ENCODE measurements around the gene KIF26B. TPM values are rescaled to one million over a fixed set of nuclear protein-coding genes. Genes with fewer than 3 reads are reported as not detected.

Gene KIF26B
- total and polyA plus RNA-seq, 2 of the 4 experiments (the other 2 are of a cell fraction), result 0.53 to 0.54 TPM

DNA sequence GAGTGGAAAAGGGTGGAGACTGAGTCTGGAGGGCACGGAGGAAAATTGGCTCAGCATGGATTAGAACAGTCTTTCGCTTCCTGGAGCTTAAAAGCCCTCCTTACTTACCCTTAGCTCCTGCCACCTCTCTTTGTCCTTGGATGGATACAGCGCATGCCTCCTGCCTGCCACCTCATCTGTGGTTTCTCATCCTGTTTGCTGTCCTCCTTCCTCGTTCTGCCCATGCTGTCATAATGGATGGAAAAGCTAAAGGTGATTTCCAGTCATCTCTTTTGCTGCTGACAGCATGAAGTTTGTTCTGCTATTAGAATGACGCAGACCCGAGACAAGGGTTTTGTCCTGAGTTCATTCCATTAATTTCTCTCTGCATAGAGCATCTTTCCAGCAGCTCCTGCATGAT, 425.9 kb downstream of the KIF26B start:
- H3K4me2 ChIP-seq (ENCODE audit: low read depth, low read length), result no peak overlapping the region
- no peak overlapping the region for H3K4me3 ChIP-seq (ENCODE audit: insufficient read depth, low read depth, low read length)
- H3K27ac ChIP-seq (ENCODE audit: insufficient read depth, low read length), result no peak overlapping the region
- dilution Hi-C loops (cut with HindIII; ENCODE audit: low sequenced_read_pairs, unreplicated experiment) (no loop called here), in situ Hi-C loops (cut with MboI; ENCODE audit: low sequenced_read_pairs) (no loop called here), intact Hi-C loops (cut with micrococcal nuclease) (no loop called here)
- peaks cover 8% of the 10 kb centered on the region for H3K27me3 ChIP-seq (ENCODE audit: control insufficient read depth, insufficient read depth, low read length)
- no peak overlapping the region for H4K5ac ChIP-seq (ENCODE audit: low read depth, low read length)
- no peak overlapping the region for H2BK120ac ChIP-seq (ENCODE audit: low read depth, low read length)
- H2BK20ac ChIP-seq (ENCODE audit: low read depth, low read length), result no peak overlapping the region
- H3K36me3 ChIP-seq (ENCODE audit: control insufficient read depth, insufficient read depth, low read length), result 0 out of 2 replicates have a peak, but pooled peaks cover 1% of the 10 kb centered on the region
- H2BK15ac ChIP-seq (ENCODE audit: low read depth, low read length), result no peak overlapping the region; the same call in 2 of the 3 replicates
- no peak overlapping the region for H3K23ac ChIP-seq (ENCODE audit: low read depth, low read length)
- TF ChIP-seq USF2 (IDR thresholded peaks at IDR 0.05; ENCODE audit: low read depth, low read length) (no peak), MAFK (IDR thresholded peaks at IDR 0.05; ENCODE audit: low read depth, low read length) (no peak), RFX5 (IDR thresholded peaks at IDR 0.05; ENCODE audit: low read depth, low read length) (no peak), MXI1 (IDR thresholded peaks at IDR 0.05; ENCODE audit: borderline replicate concordance, low read depth, low read length) (no peak), RCOR1 (IDR thresholded peaks at IDR 0.05; ENCODE audit: insufficient replicate concordance, low read length) (no peak), POLR2A (IDR thresholded peaks at IDR 0.05; ENCODE audit: low read depth, low read length) (no peak), CEBPB (IDR thresholded peaks at IDR 0.05; ENCODE audit: low read depth, low read length) (no peak), BHLHE40 (IDR thresholded peaks at IDR 0.05; ENCODE audit: low read depth, low read length) (no peak), RAD21 (IDR thresholded peaks at IDR 0.05; ENCODE audit: low read length) (no peak), SMC3 (IDR thresholded peaks at IDR 0.05; ENCODE audit: low read depth, low read length) (no peak), FOS (IDR thresholded peaks at IDR 0.05; ENCODE audit: low read depth, low read length) (no peak), MAZ (IDR thresholded peaks at IDR 0.05; ENCODE audit: borderline replicate concordance, low read depth, low read length) (no peak), NFE2L2 (IDR thresholded peaks at IDR 0.05; ENCODE audit: low read depth, low read length) (no peak), CHD1 (IDR thresholded peaks at IDR 0.05; ENCODE audit: low read depth, low read length) (no peak)
- TF ChIP-seq, protein P1, sequence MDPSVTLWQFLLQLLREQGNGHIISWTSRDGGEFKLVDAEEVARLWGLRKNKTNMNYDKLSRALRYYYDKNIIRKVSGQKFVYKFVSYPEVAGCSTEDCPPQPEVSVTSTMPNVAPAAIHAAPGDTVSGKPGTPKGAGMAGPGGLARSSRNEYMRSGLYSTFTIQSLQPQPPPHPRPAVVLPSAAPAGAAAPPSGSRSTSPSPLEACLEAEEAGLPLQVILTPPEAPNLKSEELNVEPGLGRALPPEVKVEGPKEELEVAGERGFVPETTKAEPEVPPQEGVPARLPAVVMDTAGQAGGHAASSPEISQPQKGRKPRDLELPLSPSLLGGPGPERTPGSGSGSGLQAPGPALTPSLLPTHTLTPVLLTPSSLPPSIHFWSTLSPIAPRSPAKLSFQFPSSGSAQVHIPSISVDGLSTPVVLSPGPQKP (IDR thresholded peaks at IDR 0.05; ENCODE audit: borderline replicate concordance, low read depth, low read length), result no peak
- H2AK5ac ChIP-seq (ENCODE audit: low read depth, low read length), result no peak overlapping the region
- BruUV-seq (replicated peaks), result no TSS peak
- H3K18ac ChIP-seq (ENCODE audit: low read depth, low read length), result no peak overlapping the region
- no peaks in the 10 kb centered on the region for H3K9me1 ChIP-seq (ENCODE audit: insufficient read depth, low read length)
- H3K56ac ChIP-seq (ENCODE audit: extremely low read depth, insufficient read depth, low read length), result no peak overlapping the region
- no CpG with 5 or more reads among the region's 6 CpGs for WGBS, 2 experiments (ENCODE audit: extremely low coverage in 2 of 2, insufficient read length in 1 of 2)
- no peaks in the 10 kb centered on the region for H3K9me3 ChIP-seq (ENCODE audit: control insufficient read depth, insufficient read depth, low read length)
- ChIA-PET POLR2A (ENCODE audit: unreplicated experiment) (no interaction called here), CTCF (interaction anchor here (0.6 kb wide), 1 partner anchor 47 kb away, joined by 3 read pairs; no protein-coding TSS in a partner anchor)
- H3K9ac ChIP-seq (ENCODE audit: low read depth, low read length), result no peak overlapping the region
- H4K20me1 ChIP-seq (ENCODE audit: insufficient read depth, low read length), result no peaks in the 10 kb centered on the region
- no peak overlapping the region for H4K91ac ChIP-seq (ENCODE audit: insufficient read depth, low read depth, low read length)
- H3K4ac ChIP-seq (ENCODE audit: low read depth, low read length), result no peak overlapping the region
- ATAC-seq (ENCODE audit: low read depth) (no peak), DNase-seq (no peak)
- no peak overlapping the region for H2AK9ac ChIP-seq (replicated peaks; ENCODE audit: low read depth, low read length, poor library complexity)
- no peaks in the 10 kb centered on the region for H3K79me1 ChIP-seq (ENCODE audit: low read depth in 1 of 2, low read length in 2 of 2)
- H2AFZ ChIP-seq (replicated peaks; ENCODE audit: low read length, poor library complexity), result no peak overlapping the region
- H2BK5ac ChIP-seq (ENCODE audit: low read depth, low read length, poor library complexity, severe bottlenecking), result no peak overlapping the region
- peaks cover 7% of the 10 kb centered on the region for H3K4me1 ChIP-seq (ENCODE audit: control insufficient read depth, insufficient read depth, low read length)
- no peak overlapping the region for H3K14ac ChIP-seq (replicated peaks; ENCODE audit: low read depth, low read length)
- no peak overlapping the region for H4K8ac ChIP-seq (ENCODE audit: low read depth in 2 of 2, low read length in 2 of 2)

Measured in IMR-90 (cell line).